Measurements from ENCODE around the gene SCAF1. TPM values are rescaled to one million over a fixed set of nuclear protein-coding genes. Genes with fewer than 3 reads are reported as not detected.

Gene SCAF1
- polyA plus RNA-seq, 2 of the 4 experiments (the other 2 are of a cell fraction): 4.0 to 47.9 TPM

DNA sequence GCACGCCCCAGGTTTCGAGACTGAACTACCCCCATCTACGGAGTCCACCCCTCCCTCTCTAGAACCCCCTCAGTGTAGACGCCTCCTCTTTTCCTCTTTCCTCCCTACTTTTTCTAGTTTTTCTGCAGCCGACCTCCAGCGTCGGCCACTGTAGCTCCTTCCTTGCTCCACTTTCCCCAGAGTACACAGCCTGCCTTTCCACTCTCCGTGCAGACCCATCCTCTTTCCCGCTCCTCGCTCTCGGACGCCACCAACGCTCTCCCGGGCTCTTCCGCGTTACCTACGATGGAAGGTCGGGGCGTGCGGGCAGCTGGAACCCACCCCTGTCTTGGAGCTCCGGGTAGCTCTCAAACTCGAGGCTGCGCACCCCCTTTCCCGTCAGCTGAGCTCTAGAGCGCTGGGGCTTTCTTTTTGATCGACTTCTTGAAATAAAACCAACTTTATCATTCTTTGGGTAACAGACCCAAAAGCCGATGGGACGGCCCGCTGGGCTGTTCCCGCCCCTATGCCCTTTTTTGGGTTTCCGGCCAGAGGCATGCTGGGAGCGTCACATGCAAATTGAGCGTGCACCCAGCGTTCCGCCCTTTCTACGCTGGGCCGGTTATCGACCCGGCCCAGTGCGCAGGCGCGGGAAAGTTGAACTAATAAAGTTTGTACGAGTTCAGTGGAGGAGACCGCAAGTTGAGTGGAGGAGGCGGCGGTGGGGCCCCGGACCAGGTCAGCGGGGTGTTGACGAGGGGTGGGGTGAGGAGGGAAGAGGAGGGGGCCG, 23.5 kb downstream of the SCAF1 start, which contains the start of the genes BCL2L12 and IRF3 (continued):
- TF ChIP-seq, protein P1, sequence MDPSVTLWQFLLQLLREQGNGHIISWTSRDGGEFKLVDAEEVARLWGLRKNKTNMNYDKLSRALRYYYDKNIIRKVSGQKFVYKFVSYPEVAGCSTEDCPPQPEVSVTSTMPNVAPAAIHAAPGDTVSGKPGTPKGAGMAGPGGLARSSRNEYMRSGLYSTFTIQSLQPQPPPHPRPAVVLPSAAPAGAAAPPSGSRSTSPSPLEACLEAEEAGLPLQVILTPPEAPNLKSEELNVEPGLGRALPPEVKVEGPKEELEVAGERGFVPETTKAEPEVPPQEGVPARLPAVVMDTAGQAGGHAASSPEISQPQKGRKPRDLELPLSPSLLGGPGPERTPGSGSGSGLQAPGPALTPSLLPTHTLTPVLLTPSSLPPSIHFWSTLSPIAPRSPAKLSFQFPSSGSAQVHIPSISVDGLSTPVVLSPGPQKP (IDR thresholded peaks at IDR 0.05; ENCODE audit: low read depth, low read length): peak; percentile 99
- TF ChIP-seq, protein P2, sequence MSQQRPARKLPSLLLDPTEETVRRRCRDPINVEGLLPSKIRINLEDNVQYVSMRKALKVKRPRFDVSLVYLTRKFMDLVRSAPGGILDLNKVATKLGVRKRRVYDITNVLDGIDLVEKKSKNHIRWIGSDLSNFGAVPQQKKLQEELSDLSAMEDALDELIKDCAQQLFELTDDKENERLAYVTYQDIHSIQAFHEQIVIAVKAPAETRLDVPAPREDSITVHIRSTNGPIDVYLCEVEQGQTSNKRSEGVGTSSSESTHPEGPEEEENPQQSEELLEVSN (IDR thresholded peaks at IDR 0.05; ENCODE audit: borderline replicate concordance, low read depth): no peak
- TF ChIP-seq, protein P3, sequence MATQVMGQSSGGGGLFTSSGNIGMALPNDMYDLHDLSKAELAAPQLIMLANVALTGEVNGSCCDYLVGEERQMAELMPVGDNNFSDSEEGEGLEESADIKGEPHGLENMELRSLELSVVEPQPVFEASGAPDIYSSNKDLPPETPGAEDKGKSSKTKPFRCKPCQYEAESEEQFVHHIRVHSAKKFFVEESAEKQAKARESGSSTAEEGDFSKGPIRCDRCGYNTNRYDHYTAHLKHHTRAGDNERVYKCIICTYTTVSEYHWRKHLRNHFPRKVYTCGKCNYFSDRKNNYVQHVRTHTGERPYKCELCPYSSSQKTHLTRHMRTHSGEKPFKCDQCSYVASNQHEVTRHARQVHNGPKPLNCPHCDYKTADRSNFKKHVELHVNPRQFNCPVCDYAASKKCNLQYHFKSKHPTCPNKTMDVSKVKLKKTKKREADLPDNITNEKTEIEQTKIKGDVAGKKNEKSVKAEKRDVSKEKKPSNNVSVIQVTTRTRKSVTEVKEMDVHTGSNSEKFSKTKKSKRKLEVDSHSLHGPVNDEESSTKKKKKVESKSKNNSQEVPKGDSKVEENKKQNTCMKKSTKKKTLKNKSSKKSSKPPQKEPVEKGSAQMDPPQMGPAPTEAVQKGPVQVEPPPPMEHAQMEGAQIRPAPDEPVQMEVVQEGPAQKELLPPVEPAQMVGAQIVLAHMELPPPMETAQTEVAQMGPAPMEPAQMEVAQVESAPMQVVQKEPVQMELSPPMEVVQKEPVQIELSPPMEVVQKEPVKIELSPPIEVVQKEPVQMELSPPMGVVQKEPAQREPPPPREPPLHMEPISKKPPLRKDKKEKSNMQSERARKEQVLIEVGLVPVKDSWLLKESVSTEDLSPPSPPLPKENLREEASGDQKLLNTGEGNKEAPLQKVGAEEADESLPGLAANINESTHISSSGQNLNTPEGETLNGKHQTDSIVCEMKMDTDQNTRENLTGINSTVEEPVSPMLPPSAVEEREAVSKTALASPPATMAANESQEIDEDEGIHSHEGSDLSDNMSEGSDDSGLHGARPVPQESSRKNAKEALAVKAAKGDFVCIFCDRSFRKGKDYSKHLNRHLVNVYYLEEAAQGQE (IDR thresholded peaks at IDR 0.05): no peak
- TF ChIP-seq MAZ (IDR thresholded peaks at IDR 0.05; ENCODE audit: borderline replicate concordance, low read depth, low read length) (no peak), ZNF302 (CRISPR knock-in tag; IDR thresholded peaks at IDR 0.05) (no peak), RFX5 (IDR thresholded peaks at IDR 0.05) (no peak)
- TF ChIP-seq, protein P4, sequence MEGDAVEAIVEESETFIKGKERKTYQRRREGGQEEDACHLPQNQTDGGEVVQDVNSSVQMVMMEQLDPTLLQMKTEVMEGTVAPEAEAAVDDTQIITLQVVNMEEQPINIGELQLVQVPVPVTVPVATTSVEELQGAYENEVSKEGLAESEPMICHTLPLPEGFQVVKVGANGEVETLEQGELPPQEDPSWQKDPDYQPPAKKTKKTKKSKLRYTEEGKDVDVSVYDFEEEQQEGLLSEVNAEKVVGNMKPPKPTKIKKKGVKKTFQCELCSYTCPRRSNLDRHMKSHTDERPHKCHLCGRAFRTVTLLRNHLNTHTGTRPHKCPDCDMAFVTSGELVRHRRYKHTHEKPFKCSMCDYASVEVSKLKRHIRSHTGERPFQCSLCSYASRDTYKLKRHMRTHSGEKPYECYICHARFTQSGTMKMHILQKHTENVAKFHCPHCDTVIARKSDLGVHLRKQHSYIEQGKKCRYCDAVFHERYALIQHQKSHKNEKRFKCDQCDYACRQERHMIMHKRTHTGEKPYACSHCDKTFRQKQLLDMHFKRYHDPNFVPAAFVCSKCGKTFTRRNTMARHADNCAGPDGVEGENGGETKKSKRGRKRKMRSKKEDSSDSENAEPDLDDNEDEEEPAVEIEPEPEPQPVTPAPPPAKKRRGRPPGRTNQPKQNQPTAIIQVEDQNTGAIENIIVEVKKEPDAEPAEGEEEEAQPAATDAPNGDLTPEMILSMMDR (IDR thresholded peaks at IDR 0.05): no peak

DNA sequence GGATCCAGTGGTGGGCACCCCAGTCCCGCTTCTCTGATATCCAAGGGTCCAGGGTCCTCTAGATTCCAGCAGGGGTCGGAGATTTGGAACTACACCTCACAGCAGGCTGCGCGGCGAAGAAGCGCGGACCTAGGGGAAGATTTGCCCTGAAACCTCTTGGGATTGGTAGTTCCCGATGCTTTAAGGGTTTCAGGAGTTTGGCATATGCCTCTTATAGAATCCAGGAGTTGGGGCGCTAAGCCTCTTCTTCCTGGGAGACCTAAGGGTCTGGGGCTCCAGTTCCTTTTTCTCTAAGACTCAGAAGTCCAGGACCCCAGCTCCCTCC, 24.1 kb downstream of the SCAF1 start:
- Histone ChIP-seq H3K4me3 (peak overlapping the region; percentile 65), H3K9me3 (no peaks in the 10 kb centered on the region), H3K27ac (peak overlapping the region; percentile 79 to 86), H3K4me1 (peaks cover 14% of the 10 kb centered on the region), H3K4me2 (peak overlapping the region; percentile 91)
- WGBS (ENCODE audit: missing lambda C conversion rate): 1% methylated on average over 9 of the region's 9 CpGs
- ChIA-PET CTCF (interaction anchor here (12.2 to 21.2 kb wide), 2 partner anchors 9 to 22 kb away, joined by 117 to 326 read pairs; partner anchors contain the start of genes PRMT1, RRAS and SCAF1), POLR2A (interaction anchor here (1.2 to 2.6 kb wide), 4 partner anchors 10 to 101 kb away, joined by 4 to 41 read pairs (median 20); partner anchors contain the start of genes AP2A1, PRMT1, RRAS and SCAF1)
- peak in 1 of 2 experiments; percentile 47 for DNase-seq (ENCODE audit: low read depth in 1 of 2, low spot score in 1 of 2)
- TF ChIP-seq FOSB (CRISPR knock-in tag; IDR thresholded peaks at IDR 0.05) (peak; percentile 34; the same call in 1 of the 2 replicates), TP53 (CRISPR knock-in tag; IDR thresholded peaks at IDR 0.05) (0 out of 2 replicates have a peak, but pooled peaks have one; percentile 30), CBX2 (IDR thresholded peaks at IDR 0.05; ENCODE audit: borderline replicate concordance, low read depth) (no peak)
- FAIRE-seq: no peak
- ATAC-seq: peak; percentile 10 to 24; a peak in 5 of 6 replicates

DNA sequence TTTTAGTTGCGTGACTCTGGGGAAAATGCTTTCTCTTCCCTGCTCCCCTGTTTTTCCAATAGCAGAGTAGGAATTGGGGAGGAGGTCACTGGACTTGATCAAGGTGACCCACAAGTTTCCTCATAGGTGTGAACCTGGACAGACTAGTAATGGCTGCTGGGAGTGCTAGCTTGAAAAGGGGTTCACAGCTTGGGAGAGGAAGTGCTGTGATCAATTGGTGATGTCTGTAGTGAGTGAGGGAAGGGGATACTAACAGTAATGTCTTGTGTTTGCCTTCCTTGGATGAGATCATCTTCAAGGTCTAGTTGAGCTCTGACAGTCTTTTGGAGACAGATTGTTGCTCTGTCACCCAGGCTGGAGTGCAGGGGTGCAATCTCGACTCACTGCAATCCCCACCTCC, 25.5 kb downstream of the SCAF1 start:
- H3K9me3 ChIP-seq: no peaks in the 10 kb centered on the region
- 93% methylated on average over 2 of the region's 2 CpGs for WGBS (ENCODE audit: missing lambda C conversion rate)
- peaks cover 22% of the 10 kb centered on the region for H3K4me1 ChIP-seq
- ChIA-PET POLR2A (interaction anchor here (2.1 kb wide), 1 partner anchor 9 kb away, joined by 11 read pairs; the partner anchor contains the start of gene PRMT1), CTCF (interaction anchor here (1.2 to 21.2 kb wide), 4 partner anchors 5 to 32 kb away, joined by 3 to 326 read pairs (median 166); partner anchors contain the start of genes BCL2L12, IRF3 and PRMT1)
- no peak for DNase-seq (ENCODE audit: low read depth in 1 of 2, low spot score in 1 of 2)
- TF ChIP-seq, protein P3 (IDR thresholded peaks at IDR 0.05): no peak
- TF ChIP-seq MYC (IDR thresholded peaks at IDR 0.05; ENCODE audit: borderline replicate concordance, low read length) (no peak), NFE2L2 (conservative IDR thresholded peaks at IDR 0.05; ENCODE audit: low read length) (no peak), ZSCAN20 (CRISPR knock-in tag; IDR thresholded peaks at IDR 0.05) (no peak), HOXB13 (CRISPR knock-in tag; IDR thresholded peaks at IDR 0.05; ENCODE audit: low read depth) (no peak)
- FAIRE-seq: no peak
- H3K4me3 ChIP-seq: no peak overlapping the region
- peak overlapping the region; percentile 91; the same call in 1 of the 3 replicates for H3K4me2 ChIP-seq
- no peak overlapping the region for H3K27ac ChIP-seq
- ATAC-seq: no peak
